GM19452 (cell line): Measurements from ENCODE around the gene DTNB.

Experiments
- ATAC-seq: cut with Tn5 transposase; IDR thresholded peaks from one replicate; pipeline ENCODE4 v1.9.1; 2021; ENCODE audit not compliant: unreplicated experiment

The DTNB gene

DNA sequence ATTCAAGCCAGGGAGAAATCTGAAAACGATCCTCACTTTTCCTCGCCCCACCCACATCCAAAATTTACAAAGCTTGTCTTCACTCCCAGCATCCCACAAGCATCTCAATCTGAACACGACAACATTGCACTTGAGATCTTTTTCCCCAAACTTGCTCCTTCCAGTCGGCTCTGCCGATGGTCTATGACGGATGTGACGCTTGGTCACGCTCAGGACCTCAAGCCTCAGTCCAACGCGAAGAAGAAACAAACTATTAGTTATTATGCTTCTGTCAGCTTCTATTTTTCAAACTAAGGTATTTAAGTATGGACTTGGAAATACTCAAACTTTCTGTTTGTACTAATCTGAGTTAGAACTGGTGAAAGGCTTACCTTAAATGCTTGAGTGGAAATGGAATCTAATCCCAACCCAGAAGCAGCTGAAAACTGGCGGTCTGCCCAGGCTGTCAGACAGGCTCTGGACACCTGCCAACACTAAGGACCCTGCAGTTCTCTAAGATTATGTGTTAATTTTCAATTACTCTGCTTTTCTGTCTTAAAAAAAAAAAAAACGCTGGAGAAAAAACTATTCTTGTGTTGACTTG is 199.5 kb downstream of the DTNB start:
- no peak for ATAC-seq

DNA sequence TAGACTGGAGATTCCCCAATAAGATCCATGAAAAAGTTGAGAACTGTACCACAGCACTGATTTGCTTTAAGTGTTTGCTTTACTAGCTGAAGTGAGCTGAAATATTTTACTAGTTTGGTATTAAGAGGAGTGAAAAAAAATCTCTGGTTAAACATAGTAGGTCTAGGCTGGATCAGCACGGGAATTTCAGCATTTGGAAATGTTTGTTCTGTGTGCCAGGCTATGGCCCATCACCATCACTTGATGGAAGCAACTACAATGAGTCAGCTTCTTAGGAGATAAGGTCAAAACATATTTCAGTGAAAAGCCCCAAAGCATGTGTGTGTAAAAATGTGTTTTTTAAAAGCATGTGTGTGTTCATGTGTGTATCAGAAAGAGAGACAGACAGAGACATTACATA is 200.2 kb downstream of the DTNB start:
- ATAC-seq, result no peak

DNA sequence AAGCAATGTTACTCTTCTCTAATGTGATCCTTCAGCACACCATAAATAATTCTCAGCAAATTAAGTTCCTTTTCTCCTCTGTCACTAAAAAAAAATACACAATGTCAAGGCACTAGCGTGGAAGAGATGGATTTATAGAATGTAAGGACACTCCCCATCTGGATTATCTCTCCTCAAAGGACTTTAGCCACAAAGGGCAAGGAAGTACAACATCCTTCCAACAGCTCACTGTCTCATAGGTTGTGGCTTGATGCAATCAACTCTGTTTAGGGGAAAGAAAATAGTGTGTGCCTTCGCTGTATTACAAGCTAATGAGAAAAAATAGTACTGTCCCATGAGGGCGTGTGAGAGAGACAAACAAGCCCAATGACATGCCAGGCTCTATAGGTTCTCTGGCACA is 202.6 kb downstream of the DTNB start:
- ATAC-seq, result no peak

DNA sequence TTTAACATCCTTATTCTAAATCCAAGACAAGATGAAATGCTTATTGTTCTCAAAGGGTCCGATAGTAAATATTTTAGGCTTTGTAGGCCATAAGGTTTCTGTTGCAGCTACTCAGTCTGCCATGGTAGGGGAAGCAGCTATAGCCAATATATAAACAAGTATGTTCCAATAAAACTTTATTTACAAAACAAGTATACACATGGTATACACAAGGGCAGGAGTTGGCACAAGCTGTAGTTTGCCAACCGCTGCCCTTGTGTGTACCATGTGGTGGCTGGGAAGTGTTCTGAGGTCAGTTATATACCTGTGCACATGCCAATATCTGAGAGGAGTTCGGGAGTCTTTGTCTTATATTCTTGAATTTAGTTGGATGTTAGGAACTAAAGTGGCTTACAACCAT is 205.6 kb downstream of the DTNB start:
- ATAC-seq, result no peak

DNA sequence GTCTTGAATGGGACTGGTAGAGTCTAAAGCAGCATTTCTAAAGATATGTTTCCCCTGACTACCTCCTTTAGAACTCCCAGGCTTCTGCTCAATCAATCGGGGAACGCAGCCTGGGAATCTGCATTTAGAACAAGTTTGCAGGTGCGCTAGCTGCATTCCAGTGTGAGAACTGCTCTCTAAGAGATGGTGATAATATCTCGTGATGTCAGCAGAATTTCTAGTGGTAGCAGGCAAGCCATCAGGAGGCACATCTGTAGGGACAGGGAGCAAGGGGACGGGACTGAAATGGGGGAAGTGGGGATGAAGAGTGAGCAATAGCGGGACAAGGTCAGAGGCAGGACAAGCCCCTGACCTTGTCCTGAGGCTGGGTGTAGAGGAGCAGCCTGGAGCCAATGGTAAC is 211.4 kb downstream of the DTNB start:
- ATAC-seq, result no peak

DNA sequence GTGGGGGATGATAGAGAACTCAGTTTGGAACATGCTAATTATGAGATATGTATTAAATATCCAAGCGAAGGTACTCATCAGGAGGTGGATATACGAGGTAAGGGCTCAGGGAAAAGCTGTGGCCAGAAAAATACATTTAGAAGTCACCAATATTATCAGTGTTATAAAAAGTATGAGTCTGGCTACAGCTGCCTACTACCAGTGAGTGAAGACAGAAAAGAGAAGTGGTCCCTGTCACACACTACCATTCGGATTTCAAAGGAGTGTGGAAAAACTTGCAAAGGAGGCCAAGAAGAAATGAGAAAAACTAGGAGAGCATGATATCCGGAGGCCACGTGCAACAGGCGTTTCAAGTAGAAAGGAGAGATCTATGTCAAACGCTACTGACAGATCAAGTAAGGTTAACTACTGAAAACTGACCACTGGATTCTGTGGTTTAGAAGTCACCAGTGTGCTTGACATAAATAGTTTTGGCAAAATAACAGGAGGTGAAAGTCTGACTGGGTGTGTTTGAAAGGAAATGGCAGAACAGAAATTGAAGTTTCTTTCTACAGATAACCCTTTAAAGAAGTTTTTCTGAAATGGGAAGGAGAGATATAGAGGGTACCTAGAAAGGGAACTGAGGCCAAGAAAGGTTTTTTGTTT is 213.0 kb downstream of the DTNB start:
- ATAC-seq, result no peak

DNA sequence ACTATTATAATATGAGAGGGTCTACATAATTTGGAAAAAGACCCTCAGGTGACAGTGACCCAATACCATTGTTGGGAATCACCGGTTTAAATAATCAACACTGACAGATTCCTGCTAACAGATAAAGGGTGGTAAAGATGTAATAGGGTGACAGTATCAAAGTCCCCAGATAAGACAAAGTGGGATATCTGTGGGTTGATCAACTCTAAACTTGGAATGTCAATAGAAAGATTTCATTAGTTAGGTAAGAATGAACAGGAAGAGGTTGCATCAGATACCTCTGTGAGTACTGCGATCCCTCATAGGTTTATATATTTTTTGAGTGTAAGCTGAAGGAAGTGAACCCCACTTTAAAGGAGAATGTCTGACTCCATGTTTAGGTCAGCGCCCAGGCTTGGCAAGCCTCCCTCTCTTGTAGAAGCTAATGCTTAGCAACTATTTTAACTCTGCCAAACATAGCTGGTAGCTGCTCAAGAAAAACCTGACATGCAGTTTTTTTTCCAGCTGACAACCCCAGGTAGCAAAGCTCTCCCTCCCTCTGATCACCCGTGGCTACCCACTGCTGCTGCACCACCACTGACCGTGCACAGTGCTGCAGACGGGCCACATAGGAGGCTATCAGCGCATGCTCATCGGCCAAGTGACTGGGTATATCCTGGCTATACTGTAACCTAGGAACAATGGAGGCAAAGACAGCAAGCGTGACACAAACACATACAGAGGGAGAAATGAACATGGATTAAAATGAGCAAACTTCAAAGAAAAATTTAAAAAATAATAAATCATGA is 218.4 kb downstream of the DTNB start:
- ATAC-seq, result no peak

DNA sequence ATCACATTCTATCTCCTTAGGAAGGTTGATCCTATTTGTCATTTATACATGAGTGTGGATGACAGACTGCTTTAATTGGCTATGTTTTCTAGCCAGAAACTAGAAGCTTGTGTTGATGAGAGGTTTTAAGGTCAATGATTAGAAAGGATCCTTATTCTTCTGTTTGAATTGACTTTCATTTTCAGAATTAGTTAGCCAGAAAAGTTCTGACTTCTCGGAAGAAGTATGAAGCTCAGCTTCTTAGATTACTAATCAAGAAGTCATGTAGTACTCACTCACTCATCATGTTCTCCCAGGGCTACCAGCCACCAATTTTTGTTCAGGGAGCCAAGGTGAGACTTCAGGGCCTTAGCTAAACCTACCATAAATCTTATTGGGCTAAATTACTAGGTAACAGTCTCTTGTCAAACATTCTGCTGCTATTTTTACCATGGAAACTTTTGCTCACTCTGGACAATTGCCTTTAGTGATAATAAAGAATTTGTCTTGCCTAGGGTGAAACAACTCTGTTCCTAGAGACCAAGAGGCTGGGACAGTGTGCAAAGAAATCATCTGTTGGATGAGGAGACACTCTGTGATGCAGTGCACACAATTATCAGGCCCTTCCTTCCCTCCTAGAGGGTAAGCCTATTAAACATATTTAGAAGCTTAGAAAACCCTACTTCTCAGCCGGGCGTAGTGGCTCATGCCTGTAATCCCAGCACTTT is 220.0 kb downstream of the DTNB start:
- peak; percentile 82 for ATAC-seq

DNA sequence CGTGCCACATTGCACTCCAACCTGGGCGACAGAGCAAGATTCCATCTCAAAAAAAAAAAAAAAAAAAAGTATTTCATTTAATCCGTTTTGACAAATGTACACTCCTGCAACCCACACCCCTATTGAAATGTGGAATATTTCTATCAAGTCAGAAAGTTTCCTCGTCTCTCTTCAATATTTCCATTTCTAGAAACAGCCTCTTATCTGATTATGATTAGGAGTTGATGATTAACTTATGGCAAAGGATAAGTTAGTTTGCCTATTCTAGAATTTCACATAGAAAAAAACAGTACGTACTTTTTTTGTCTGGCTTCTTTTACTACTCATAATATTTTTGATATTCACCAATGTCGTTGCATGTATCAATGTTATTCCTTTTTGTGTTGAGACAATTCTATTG is 224.6 kb downstream of the DTNB start:
- no peak for ATAC-seq

DNA sequence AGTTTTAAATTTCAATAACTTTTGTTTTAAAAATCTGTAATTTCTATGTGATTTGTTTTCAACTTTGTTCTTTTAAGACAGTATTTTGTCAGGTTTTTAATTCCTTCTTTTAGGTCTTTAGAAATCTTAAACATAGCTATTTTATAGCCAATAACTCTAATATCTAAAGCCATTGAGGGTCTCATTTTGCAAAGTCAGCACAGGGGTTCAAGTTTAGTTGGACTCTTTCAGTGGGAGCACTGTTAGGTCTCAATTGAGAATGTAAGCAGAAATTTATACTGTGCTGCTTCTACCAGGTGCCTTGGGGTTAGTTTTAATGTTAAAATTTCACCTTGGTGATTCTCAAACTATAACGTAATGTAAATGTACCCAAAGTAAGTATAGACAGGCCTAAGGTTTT is 226.4 kb downstream of the DTNB start:
- ATAC-seq, result no peak

DNA sequence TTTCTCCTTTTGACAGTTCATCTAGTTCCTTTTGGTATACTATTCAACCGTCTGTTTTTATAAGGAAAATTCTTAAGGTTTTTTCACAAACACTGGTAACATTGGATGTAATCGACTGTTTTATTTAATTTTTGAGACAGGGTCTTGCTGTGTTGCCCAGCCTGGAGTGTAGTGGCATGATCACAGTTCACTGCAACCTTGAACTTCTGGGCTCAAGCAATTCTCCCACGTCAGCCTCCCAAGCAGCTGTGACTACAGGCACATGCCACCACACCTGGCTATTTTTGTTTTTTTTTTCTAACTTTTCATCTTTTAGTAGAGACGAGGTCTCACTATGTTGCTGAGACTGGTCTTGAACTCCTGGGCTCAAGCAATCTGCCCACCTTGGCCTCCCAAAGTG is 227.3 kb downstream of the DTNB start:
- ATAC-seq, result no peak

DNA sequence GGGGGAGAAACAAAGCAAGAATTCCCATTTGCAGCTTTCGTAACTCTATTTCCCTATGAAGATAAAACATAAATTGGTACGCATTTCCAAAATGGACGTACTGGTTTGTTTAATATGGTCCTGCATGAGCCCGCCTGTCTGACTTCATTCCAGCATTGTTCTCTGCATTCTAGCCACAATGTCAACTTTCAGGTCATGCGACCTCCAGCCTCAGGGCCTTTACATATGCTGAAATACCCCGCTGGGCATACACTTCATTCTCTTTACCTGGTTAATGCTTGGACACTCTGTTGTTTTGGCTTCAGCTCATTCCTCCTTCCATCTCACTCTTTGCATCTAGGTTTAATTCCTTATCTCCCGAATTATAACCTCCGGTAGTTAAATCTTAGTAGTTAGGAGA is 227.9 kb downstream of the DTNB start:
- no peak for ATAC-seq

DNA sequence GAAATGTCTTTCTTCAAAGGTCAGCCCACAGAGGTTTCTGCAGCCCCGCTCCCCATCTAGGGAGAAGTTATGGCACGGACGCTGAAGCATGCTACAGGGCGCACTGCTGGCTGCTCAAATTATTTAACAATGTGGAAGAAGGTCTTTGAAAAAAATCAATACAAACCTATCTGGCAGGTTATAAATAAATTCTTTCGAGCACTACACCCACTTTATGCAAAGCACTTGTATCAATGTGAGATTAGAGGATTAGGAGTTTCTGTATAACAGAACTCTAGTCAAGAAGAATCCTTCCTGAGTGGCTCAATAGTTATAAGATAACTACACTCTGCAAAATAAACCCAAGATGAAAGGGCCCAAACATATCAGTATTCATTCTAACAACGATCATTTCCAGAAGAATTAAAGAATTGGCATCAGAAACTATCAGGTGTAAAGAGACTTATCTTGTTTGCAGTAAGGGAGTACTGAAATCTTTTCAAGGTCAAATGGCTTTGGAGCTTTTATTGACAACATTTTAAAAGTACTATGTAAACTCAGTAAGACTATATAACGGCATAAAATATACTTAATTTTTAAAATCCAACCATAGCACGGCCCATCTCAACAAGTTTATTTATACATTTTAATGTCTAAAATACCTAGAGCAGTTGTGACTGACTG is 228.6 kb downstream of the DTNB start:
- ATAC-seq, result no peak

DNA sequence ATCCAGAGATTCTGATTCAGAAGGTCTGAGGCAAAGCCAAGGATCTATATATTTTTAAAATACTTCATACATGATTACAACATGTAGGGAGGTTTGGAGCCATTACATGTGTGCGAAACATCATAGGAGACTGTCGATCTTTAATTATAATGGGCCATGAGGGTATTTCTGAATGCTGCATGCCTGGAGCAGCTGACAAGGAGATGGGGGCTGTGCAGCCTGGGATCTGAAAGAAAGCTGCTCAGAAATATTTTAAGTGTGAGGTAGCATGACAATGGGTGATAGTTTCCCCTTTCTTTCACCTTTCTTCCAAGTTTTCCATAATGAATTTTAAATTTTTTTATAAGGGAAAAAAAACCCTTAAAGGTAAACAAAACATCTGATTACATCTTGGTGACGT is 229.6 kb downstream of the DTNB start:
- no peak for ATAC-seq

DNA sequence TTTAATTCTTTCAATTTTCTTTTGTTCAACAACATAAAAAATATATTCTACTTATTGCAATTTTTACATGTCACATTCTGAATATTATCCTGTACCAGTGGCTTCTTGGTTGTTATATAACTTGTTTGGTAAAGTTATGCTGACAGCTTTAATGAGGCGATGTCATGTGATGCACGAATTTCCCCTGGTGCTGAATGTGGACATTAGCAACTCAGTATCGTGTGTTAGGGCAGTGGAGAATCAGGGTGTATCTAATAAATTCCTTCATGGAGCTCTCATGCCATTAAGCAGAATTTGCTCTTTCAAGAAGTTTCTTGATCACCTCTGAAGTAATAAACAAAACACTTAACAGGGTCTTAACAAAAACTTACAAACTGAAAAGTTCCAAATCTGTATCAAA is 232.0 kb downstream of the DTNB start:
- ATAC-seq, result no peak

DNA sequence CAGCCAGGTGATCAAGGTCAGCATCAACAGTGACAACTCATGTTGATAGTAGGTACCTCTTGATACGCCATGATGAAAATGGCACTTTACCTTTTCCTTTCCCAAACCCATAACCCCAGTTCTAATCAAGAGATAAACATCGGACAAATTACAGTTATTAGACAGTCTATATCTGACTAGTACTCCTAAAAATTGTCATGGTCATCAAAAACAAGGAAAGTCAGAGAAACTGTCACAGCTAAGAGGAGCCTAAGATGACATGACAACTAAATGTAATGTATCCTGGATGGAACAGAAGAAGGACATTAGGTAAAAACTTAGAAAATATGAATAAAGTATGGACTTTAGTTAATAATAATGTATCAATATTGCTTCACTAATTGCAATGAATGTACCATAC is 234.6 kb downstream of the DTNB start:
- no peak for ATAC-seq

DNA sequence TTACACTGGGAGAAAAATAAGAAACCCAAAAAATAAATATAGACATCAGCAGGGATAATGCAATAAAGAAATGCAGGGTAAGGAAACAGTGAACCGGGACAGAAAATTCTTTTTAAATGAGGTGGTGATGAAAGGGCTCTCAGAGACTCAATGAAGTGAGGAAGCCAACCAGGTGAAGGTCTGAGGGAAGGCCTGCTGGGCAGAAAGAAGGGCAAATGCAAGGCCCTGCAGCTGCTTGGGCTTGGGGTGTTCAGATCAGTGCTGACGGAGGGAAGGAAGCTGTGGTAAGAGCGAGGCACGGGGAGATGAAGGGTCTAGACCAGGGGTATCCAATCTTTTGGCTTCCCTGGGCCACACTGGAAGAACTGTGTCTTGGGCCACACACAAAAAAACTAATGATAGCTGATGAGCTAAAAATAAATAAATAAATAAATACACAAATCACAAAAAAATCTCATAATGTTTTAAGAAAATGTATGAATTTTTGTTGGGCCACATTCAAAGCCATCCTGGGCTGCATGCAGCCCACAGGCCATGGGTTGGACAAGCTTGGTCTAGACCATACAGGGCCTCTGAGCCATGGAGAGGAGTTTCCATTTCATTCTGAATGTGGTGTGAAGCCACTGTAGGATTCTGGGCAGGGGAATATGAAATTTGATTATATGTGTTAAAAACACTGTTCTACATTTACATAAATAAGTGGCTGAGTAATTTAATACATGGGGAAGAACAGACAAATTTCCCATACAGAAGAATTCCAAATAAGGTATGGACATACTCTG is 235.3 kb downstream of the DTNB start:
- no peak for ATAC-seq

DNA sequence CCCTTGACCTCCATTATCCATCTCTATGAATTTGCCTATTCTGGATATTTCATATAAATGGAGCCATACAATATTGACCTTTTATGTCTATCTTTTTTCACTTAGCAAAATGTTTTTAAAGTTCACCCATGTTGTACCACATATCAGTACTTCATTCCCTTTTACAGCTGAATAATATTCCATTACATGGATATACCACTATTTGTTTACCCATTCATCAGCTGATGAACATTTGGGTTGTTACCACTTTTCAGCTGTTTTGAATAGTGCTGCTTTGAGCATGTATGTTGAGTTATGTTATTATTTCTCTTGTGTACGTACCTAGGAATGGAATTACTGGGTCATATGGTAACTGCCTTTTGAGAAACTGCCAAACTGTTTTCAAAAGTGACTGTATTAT is 238.0 kb downstream of the DTNB start:
- ATAC-seq, result no peak

DNA sequence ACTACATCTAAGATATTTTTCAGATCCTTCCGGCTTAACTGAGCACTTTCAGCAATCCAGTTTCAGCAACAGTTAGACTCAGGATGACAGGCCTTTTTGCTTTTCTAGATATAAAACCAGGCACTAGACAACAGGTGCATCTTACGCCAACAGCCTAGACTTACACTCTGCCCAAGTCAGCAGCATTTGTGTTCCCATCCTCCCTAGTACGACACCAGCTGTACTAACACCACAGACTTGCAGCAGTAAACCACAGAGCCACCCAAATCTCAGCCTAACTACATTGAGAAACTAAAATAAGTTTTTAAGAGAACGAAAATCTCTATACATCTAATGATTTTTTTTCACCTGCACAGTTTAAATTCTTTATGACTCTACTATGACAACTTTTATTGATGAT is 241.8 kb downstream of the DTNB start:
- no peak for ATAC-seq

DNA sequence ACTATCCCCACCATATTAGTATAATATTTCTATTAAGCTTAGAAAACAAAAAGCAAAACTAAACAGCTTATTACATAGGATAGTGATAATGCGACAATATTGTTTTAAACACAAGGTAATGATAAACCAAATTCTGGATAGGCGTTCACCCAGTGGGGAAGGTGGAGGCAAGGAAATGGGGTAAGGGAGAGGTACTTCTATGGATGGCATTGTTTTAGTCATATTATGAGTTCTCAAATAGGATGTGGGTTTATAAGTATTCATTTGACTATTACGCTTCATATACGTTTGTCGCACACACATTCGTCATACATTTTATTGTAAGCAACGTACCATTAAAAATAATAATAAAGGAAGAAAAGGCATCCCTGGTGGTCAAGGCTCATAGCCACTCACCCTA is 242.8 kb downstream of the DTNB start:
- ATAC-seq, result no peak

DNA sequence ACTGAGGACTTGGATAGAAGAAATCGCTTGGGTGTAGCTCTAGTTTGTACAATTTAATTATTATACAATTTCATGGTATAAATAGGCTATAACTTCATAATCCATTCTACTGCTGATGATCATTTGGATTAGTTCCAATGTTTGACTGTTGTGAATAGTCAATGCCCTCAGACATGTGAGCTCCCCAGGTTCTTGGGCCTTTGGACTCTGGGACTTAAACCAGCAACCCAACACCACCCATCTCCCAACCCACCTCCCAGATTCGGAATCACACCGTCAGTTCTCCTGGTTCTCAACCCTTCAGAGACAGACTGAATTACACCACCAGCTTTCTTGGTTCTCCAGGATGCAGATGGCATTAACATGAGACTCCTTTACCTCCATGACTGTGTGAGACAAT is 247.1 kb downstream of the DTNB start:
- ATAC-seq, result no peak
